Peyer's patch (tissue), 4 donors: ENCODE results near the gene INPP5A. TPM values are rescaled to one million over a fixed set of nuclear protein-coding genes. Genes with fewer than 3 reads are reported as not detected.
A peak's percentile ranks its signal among the peaks of the same experiment; 100 is the strongest.

Experiments
- DNase-seq, 3 donors: peaks; one replicate each; pipeline ENCODE4 v3.0.0-alpha.2; 2017 to 2019
- H3K27ac ChIP-seq, 4 donors: fragments of 200-600 bp; sonication (generic); one replicate each; pipeline ENCODE4 v1.5.1; 2016 to 2019
- H3K27me3 ChIP-seq, 2 donors: fragments of 200-600 bp; sonication (generic); one replicate each; pipeline ENCODE4 v1.5.1; 2019
- H3K36me3 ChIP-seq, 3 donors: fragments of 200-600 bp; sonication (generic); one replicate each; pipeline ENCODE4 v1.5.1; 2016 to 2019
- H3K4me1 ChIP-seq, 4 donors: fragments of 200-600 bp; sonication (generic); one replicate each; pipeline ENCODE4 v1.5.1; 2016 to 2019
- H3K4me3 ChIP-seq, 4 donors: fragments of 200-600 bp; sonication (generic); 1 replicate in 3 of 4; 2 replicates in 1 of 4; pipeline ENCODE4 v1.5.1; 2016 to 2019; ENCODE audit warnings: mild to moderate bottlenecking in 1 of 4
- H3K9me3 ChIP-seq, 4 donors: fragments of 200-600 bp; sonication (generic); one replicate each; pipeline ENCODE4 v1.5.1; 2016 to 2019; ENCODE audit warnings: mild to moderate bottlenecking in 1 of 4
- POLR2A ChIP-seq, 2 donors: fragments of 450-650 bp; IDR thresholded peaks; one replicate each; pipeline ENCODE4 v1.5.1; 2017; ENCODE audit warnings: antibody characterized with exemption in 2 of 2, mild to moderate bottlenecking in 2 of 2, moderate library complexity in 2 of 2
- total RNA-seq, 4 donors: library from RNA; depleted of rRNA; stranded (reverse); fragments of >200 nt; gene quantifications; one replicate each; pipeline ENCODE4 v1.1.0, GENCODE V29; 2016
- TF ChIP-seq, protein P1 (sequence below), 6 experiments: fragments of 450-650 bp in 4 of 6; fragments of 200-600 bp in 2 of 6; sonication (generic) in 1 of 6; IDR thresholded peaks; one replicate each; pipeline ENCODE4 v1.5.1; 2017 to 2019; ENCODE audit warnings: antibody characterized with exemption in 6 of 6, mild to moderate bottlenecking in 3 of 6, moderate library complexity in 1 of 6

The INPP5A gene
- total RNA-seq, 4 donors from 2014 or later: 33.8 to 76.4 (median 38.1) TPM

- Histone ChIP-seq H3K9me3 (no peaks in the 10 kb centered on the region), H3K36me3 (no peaks in the 10 kb centered on the region), H3K4me3 (no peak overlapping the region), H3K27ac (no peak overlapping the region), H3K4me1 (peaks cover 0 to 5% (median 4%) of the 10 kb centered on the region in 4 donors), H3K27me3 (no peaks in the 10 kb centered on the region)
- TF ChIP-seq, protein P1, sequence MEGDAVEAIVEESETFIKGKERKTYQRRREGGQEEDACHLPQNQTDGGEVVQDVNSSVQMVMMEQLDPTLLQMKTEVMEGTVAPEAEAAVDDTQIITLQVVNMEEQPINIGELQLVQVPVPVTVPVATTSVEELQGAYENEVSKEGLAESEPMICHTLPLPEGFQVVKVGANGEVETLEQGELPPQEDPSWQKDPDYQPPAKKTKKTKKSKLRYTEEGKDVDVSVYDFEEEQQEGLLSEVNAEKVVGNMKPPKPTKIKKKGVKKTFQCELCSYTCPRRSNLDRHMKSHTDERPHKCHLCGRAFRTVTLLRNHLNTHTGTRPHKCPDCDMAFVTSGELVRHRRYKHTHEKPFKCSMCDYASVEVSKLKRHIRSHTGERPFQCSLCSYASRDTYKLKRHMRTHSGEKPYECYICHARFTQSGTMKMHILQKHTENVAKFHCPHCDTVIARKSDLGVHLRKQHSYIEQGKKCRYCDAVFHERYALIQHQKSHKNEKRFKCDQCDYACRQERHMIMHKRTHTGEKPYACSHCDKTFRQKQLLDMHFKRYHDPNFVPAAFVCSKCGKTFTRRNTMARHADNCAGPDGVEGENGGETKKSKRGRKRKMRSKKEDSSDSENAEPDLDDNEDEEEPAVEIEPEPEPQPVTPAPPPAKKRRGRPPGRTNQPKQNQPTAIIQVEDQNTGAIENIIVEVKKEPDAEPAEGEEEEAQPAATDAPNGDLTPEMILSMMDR (IDR thresholded peaks at IDR 0.05): no peak
- TF ChIP-seq POLR2A (IDR thresholded peaks at IDR 0.05): no peak
- DNase-seq: no peak
These were observed 28.1 kb downstream of the INPP5A start for GRCh38 chr10:132565516-132566209.

- Histone ChIP-seq H3K27me3 (no peaks in the 10 kb centered on the region), H3K36me3 (no peaks in the 10 kb centered on the region), H3K4me3 (no peak overlapping the region), H3K9me3 (no peaks in the 10 kb centered on the region), H3K27ac (no peak overlapping the region), H3K4me1 (peaks cover 3 to 17% (median 16%) of the 10 kb centered on the region in 4 donors)
- DNase-seq: no peak
- TF ChIP-seq POLR2A (IDR thresholded peaks at IDR 0.05): no peak
- TF ChIP-seq, protein P1 (IDR thresholded peaks at IDR 0.05): no peak
These were observed 29.3 kb downstream of the INPP5A start for GRCh38 chr10:132566892-132567291.

- Histone ChIP-seq H3K36me3 (no peaks in the 10 kb centered on the region), H3K4me1 (peaks cover 3 to 34% (median 28%) of the 10 kb centered on the region in 4 donors), H3K27ac (peak overlapping the region in 1 of 4 donors; percentile 84), H3K4me3 (no peak overlapping the region), H3K27me3 (no peaks in the 10 kb centered on the region), H3K9me3 (no peaks in the 10 kb centered on the region)
- TF ChIP-seq, protein P1 (IDR thresholded peaks at IDR 0.05): no peak
- TF ChIP-seq POLR2A (IDR thresholded peaks at IDR 0.05): no peak
- peak in 1 of 3 donors; percentile 44 for DNase-seq
These were observed 32.7 kb downstream of the INPP5A start for GRCh38 chr10:132570265-132570664.

GRCh38 chr10:132570771-132571649 is 33.4 kb downstream of the INPP5A start:
- H3K27ac ChIP-seq: peak overlapping the region in 3 of 4 donors; percentile 20 to 84 (median 72)
- DNase-seq: peak; percentile 68 to 88 (median 81)

More at GRCh38 chr10:132570771-132571649, 33.4 kb downstream of the INPP5A start:
- no peaks in the 10 kb centered on the region for H3K27me3 ChIP-seq
- peaks cover 7 to 42% (median 32%) of the 10 kb centered on the region in 4 donors for H3K4me1 ChIP-seq
- H3K36me3 ChIP-seq: no peaks in the 10 kb centered on the region
- no peaks in the 10 kb centered on the region for H3K9me3 ChIP-seq
- peak overlapping the region in 1 of 4 donors; percentile 16 for H3K4me3 ChIP-seq
- TF ChIP-seq, protein P1 (IDR thresholded peaks at IDR 0.05): no peak
- TF ChIP-seq POLR2A (IDR thresholded peaks at IDR 0.05): no peak
